ENCODE data around the gene EPHA5.

The EPHA5 gene

DNA sequence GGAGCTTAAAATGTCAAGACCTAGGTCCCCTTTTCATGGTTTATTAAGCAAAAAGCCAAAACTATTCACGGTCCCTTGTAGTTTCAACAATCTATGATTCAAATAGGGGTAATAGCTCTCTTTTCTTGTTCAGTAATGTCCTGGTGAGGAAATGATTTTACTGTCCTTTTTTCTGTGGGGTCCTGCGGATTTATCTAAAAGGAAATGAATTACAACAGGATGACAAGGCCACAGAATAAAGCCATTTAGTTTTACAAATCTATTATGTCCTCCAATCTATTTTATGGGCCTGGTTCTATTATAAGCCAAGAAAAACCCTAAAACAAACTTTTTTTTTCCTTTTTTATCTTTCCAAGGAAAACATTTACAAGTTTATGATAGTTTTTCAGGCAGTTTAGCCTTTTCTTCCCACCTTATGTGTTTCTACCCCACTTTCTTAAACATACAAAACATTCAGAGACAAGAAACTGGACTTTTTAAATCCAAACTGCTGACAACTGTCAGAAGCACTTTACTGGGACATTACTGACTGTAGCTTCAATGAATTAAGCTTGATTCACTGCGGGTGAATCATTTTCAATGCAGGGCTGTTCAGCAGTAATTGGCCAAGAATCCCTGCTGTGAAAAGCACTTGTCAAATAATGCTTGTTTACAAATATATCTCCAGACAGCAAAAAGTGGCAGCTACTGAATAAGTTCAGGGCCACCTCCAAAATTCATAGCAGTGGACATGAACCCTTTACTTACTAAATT, 4.3 kb downstream of the EPHA5 start:
- no peak for ATAC-seq
- no peak for TF ChIP-seq ISL1 (CRISPR knock-in tag; IDR thresholded peaks at IDR 0.05)
- no peak for TF ChIP-seq POU6F1 (CRISPR knock-in tag; IDR thresholded peaks at IDR 0.05; ENCODE audit: borderline replicate concordance, low read depth)

DNA sequence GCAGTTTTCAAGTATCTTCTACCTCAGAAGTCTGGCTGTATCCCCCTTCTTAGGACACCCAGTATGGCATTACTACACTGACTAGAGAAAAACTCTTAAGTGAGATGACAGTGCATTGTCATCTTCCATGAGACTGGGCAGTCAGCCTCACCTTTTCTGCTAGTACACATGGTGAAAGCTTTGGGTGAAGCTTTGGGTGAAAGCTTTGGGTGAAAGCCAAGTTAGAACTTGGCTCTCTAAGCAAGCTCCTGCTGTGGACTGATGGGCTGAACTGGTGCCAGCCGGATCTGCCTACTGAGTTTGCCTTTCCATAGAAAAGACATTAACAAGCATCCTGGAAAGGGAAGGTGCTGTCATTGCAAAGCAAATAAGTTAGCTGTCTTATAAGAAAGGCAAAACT, 8.8 kb downstream of the EPHA5 start:
- no peak for ATAC-seq
- TF ChIP-seq TCF4 (CRISPR knock-in tag; IDR thresholded peaks at IDR 0.05; ENCODE audit: borderline replicate concordance), result no peak
- TF ChIP-seq GLIS3 (CRISPR knock-in tag; IDR thresholded peaks at IDR 0.05), result no peak
- no peak for TF ChIP-seq ZNF70 (CRISPR knock-in tag; IDR thresholded peaks at IDR 0.05)
- TF ChIP-seq POU6F1 (CRISPR knock-in tag; IDR thresholded peaks at IDR 0.05; ENCODE audit: borderline replicate concordance, low read depth), result no peak
- TF ChIP-seq ESRRG (CRISPR knock-in tag; IDR thresholded peaks at IDR 0.05), result no peak
- no peak for TF ChIP-seq TOX (CRISPR knock-in tag; IDR thresholded peaks at IDR 0.05; ENCODE audit: borderline replicate concordance)
- TF ChIP-seq RARB (CRISPR knock-in tag; IDR thresholded peaks at IDR 0.05), result no peak
- no peak for TF ChIP-seq PPARA (CRISPR knock-in tag; IDR thresholded peaks at IDR 0.05; ENCODE audit: borderline replicate concordance)

DNA sequence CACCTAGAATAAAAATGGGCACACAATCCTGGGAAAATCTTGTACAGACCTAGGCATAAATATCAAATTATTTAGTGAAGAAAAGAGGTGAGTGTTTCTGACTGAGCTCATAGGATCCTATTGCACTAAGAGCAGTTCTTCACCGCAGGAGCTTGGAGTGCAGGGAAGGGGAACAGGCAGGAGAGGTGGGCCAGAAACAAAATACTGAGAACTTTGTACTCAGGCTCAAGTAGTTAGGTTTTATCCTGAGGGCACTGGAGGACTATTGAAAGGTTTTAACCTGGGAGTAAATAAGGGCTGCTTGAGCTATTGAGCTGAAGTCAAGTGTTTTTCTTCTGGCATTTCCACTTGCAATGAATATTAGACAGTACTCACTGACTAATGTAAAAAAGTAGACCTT, 12.2 kb downstream of the EPHA5 start:
- ATAC-seq, result no peak
- TF ChIP-seq ZNF565 (CRISPR knock-in tag; conservative IDR thresholded peaks at IDR 0.05; ENCODE audit: low read depth), result no peak
- TF ChIP-seq GLIS3 (CRISPR knock-in tag; IDR thresholded peaks at IDR 0.05), result no peak
- no peak for TF ChIP-seq CSRNP3 (CRISPR knock-in tag; IDR thresholded peaks at IDR 0.05)
- TF ChIP-seq TSHZ2 (CRISPR knock-in tag; IDR thresholded peaks at IDR 0.05), result no peak
- TF ChIP-seq CREB5 (CRISPR knock-in tag; IDR thresholded peaks at IDR 0.05; ENCODE audit: low read depth), result no peak
- TF ChIP-seq ZFP30 (CRISPR knock-in tag; IDR thresholded peaks at IDR 0.05), result no peak
- TF ChIP-seq TCF4 (CRISPR knock-in tag; IDR thresholded peaks at IDR 0.05; ENCODE audit: borderline replicate concordance), result no peak
- TF ChIP-seq SNAI2 (CRISPR knock-in tag; IDR thresholded peaks at IDR 0.05), result no peak
- TF ChIP-seq ZFP3 (CRISPR knock-in tag; IDR thresholded peaks at IDR 0.05), result no peak

- ATAC-seq, result no peak
- TF ChIP-seq CREB5 (CRISPR knock-in tag; IDR thresholded peaks at IDR 0.05; ENCODE audit: low read depth) (no peak), SNAI2 (CRISPR knock-in tag; IDR thresholded peaks at IDR 0.05) (no peak), GLIS3 (CRISPR knock-in tag; IDR thresholded peaks at IDR 0.05) (no peak), ZC3H10 (CRISPR knock-in tag; IDR thresholded peaks at IDR 0.05) (no peak), CSDC2 (CRISPR knock-in tag; IDR thresholded peaks at IDR 0.05) (no peak), ZNF70 (CRISPR knock-in tag; IDR thresholded peaks at IDR 0.05) (no peak), ZNF8 (CRISPR knock-in tag; IDR thresholded peaks at IDR 0.05) (no peak), TSHZ2 (CRISPR knock-in tag; IDR thresholded peaks at IDR 0.05) (no peak), TCF4 (CRISPR knock-in tag; IDR thresholded peaks at IDR 0.05; ENCODE audit: borderline replicate concordance) (no peak), ARNTL (CRISPR knock-in tag; IDR thresholded peaks at IDR 0.05; ENCODE audit: borderline replicate concordance, low read depth) (no peak), PPARA (CRISPR knock-in tag; IDR thresholded peaks at IDR 0.05; ENCODE audit: borderline replicate concordance) (no peak), ISL1 (CRISPR knock-in tag; IDR thresholded peaks at IDR 0.05) (no peak)
Measured at GRCh38 chr4:65656008-65656407, 14.3 kb downstream of the EPHA5 start.

All from SK-N-SH treated with all-trans-retinoic acid at 6 μM for 48 hours (cell line).